Subcutaneous adipose tissue (tissue), 4 donors: ENCODE results near the gene TXNL4A. TPM values are rescaled to one million over a fixed set of nuclear protein-coding genes. Genes with fewer than 3 reads are reported as not detected.

Experiments used
- total RNA-seq, 4 donors: library from RNA; depleted of rRNA; stranded (reverse); fragments of >200 nt; gene quantifications; one replicate each; pipeline ENCODE4 v1.1.0, GENCODE V29; 2016
- TF ChIP-seq, protein P1 (sequence below): fragments of 450-650 bp; IDR thresholded peaks from one replicate; pipeline ENCODE4 v1.5.1; 2016; ENCODE audit warnings: low read depth, mild to moderate bottlenecking, control low read depth, antibody characterized with exemption, moderate library complexity

Gene TXNL4A
- total RNA-seq, 4 donors from 2014 or later, result 22.9 to 53.3 (median 28.1) TPM

DNA sequence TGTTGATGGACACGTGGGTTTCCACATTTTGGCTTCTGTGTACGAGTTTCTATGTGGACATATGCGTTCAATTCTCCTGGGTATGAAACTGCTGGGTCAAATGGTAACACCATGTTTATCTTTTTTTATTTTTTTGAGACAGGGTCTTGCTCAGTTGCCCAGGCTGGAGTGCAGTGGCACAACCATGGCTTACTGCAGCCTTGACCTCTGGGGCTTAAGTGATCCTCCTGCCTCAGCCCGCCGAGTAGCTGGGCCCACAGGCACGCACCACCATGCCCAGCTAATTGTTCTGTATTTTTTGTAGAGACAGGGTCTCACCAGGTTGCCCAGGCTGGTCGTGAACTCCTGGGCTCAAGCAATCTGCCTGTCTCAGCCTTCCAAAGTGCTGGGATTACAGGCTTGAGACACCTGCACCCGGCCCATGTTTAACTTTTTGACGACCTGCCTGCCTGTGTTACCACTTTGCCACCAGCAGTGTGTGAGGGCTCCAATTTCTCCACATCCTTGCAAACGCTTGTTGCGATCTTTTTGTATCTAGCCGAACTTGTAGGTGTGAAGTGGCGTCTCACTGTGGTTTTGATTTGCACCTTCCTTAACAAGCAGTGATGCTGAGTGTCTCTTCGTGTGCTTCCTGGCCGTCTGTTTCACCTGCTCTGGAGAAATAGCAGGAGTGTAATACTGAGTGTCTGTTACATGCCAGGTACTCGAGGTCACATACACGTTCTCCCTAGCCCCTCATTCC lies 17.0 kb downstream of the TXNL4A start:
- TF ChIP-seq, protein P1, sequence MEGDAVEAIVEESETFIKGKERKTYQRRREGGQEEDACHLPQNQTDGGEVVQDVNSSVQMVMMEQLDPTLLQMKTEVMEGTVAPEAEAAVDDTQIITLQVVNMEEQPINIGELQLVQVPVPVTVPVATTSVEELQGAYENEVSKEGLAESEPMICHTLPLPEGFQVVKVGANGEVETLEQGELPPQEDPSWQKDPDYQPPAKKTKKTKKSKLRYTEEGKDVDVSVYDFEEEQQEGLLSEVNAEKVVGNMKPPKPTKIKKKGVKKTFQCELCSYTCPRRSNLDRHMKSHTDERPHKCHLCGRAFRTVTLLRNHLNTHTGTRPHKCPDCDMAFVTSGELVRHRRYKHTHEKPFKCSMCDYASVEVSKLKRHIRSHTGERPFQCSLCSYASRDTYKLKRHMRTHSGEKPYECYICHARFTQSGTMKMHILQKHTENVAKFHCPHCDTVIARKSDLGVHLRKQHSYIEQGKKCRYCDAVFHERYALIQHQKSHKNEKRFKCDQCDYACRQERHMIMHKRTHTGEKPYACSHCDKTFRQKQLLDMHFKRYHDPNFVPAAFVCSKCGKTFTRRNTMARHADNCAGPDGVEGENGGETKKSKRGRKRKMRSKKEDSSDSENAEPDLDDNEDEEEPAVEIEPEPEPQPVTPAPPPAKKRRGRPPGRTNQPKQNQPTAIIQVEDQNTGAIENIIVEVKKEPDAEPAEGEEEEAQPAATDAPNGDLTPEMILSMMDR, result no peak

DNA sequence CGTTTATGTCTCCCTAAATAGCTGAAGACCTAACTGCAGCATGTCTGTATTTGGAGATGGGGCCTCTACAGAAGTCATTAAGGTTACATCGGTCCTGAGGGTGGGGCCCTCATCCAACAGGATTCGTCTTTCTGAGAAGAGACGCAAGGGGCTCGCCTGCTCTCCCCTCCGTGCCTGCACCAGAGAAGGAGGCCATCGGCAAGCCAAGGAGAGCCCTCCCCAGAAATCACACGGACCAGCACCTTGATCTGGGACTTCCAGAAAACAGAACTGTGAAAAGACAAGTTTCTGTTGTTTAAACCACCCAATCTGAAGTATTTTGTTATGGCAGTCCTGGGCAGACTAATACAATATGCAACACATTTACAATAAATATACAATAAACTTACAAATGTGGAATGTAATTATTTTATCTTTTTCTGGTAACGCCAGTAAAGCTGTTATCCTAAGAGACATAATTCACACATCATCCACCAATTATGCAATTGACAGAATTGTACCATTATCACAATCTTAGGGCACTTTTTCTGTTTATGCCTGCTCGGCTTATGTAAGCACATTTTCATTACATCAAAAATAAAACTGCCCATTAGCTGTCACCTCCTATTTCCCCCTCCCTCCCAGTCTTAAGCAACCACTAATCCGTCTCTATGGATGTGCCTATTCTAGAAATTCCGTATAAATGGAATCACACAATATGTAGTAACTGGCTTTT lies 17.8 kb downstream of the TXNL4A start:
- TF ChIP-seq, protein P1, result no peak

DNA sequence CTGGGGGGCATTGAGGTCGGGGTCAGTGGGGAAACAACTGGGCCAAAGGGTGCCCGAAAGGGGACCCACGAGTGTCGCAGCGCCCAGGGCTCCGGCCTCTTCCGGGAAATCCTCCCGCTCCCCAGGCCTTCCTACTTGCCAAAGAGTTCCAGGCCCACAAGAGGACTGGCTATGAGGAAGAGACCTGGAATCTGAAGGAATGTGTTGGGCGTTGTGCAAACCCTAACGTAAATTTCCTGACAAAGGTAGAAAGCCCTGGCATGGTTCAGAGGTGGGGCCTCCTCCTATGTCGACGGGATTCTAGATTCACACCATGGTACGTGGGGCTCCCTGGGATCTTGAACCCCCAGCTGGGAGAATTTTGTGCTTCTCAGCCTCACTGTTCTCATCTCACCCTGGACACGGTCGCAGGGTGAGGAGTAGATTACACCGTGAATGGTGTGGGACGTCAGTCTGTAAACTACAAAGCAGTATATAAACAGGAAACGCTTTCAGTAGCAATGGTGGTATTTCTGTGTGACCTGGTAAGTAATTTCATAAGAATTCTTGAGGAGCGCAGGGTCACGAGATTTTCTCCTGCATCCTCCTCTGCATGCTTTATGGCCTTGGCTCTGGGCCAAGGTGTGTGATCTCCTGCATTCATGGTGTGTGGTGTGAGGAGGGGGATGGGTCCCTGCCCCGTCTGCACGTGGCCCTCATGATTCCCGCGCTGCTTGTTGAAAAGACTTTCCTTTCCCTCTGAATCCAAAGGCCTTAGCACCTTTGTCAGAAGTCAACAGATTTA lies 23.1 kb downstream of the TXNL4A start:
- TF ChIP-seq, protein P1, result no peak

DNA sequence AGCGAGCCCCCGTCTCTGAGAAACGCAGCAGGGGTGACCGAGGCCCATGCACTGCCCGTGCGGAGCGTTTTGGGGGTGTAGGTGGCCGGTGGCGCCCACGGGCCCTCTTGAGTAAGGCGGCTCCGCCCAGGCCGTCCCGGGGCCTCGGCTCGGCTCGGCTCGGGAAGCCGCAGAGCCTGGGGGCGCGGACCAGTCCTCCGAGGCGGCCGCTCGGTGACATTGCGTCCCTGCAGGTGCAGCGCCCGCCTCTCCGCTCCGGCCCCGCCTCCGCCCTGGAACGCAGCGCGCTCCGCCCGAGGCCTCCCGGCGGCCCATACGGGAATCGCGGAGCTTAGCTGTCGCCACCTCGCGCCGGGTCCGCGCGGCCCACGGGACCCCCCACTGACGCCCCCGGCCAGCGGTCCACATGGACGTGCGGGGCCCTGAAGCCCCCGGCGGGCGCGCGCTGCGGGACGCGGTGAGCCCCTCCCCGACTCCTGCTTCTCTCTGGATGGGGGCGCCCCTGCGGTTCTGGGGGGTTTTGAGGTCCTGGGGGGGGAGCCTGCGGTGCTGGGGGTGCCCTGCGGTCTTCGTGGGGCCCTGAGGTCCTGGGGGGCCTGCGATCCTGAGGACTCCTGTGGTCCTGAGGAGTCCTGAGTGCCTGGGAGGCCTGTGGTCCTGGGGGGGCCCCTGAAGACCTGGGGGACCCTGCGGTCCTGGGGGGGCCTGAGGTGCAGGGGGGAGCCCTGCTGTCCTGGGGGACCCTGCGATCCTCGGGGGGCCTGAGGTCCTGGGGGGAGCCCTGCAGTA lies 23.8 kb downstream of the TXNL4A start, which contains the start of gene HSBP1L1:
Gene HSBP1L1 (plus strand): TSS at position 314 of the 789 bp plus-strand sequence. CDS start 93 bp downstream, at position 407.
- TF ChIP-seq, protein P1, result no peak

DNA sequence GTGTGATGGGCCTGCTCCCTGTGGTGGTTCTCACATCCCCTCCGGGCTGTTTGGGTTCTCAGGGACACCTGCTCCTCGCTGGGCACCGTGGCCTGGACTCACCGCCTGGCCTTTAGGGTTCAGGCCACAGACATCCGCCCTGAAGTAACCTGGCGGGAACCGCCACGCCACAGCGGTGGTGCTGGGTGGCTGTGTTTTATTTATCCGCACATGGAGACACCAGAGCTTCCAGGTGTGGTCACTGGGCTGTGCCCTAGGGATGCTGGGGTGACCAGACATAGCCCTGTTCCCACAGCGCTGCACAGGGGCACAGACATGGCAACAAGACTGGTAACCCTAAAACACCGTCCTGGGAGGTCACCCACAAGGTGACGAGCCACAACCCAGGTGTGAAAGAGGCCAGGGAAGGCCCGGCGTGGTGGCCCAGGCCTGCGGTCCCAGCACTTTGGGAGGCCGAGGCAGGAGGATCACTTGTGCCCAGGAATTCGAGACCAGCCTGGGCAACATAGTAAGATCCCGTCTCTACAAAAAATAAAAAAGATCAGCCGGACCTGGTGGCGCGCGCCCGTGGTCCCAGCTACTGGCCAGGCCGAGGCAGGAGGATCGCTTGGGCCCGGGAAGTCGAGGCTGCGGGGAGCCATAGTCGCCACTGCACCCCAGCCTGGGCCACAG lies 24.6 kb downstream of the TXNL4A start:
- TF ChIP-seq, protein P1, result no peak

DNA sequence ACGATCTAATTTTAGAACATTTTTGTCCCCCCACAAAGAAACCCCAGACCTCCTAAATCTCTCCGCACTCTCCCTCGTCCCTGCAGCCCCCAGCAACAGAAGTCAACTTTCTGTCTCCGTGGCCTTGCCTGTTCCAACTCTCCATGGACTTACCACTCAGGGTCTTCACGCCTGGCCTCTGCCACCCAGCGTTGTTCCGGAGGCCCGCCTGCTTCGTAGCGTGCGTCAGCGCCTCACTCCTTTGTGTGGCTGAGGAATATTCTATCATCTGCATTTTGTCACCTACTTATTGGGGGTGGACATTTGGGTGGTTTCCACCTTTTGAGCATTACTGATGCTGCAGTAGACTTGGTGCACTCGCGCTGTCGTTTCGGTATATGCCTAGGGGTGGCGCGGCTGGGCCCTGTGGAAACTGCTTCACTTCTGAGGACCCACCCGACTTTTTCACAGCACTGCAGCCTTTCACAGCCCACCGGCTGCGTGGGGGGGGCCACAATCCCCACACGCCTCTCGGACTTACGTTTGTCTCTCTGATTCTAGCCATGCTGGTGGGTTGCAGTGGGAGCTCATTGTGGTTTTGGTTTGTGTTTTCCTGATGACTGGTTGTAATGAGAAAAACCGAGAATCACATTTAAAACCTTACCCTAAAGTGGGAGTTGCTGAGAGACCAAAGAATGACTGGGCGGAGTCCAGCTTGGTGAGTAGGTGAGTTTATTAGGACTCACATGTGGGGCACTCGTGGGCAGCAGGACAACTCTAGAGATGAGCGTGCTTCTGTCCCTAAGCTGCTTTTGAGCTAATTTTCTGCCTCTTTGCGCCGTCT lies 25.3 kb downstream of the TXNL4A start:
- TF ChIP-seq, protein P1, result no peak
